HG03521 (cell line): ENCODE measurements around the gene ITK.
"Not testable (repeated sequence)": the region's sequence is repeated elsewhere in the genome, so short reads cannot be mapped to it uniquely, and the experiment has no call there.

Experiments
- ATAC-seq: cut with Tn5 transposase; IDR thresholded peaks from one replicate; pipeline ENCODE4 v1.9.1; 2021; ENCODE audit warnings: mild to moderate bottlenecking, moderate library complexity; ENCODE audit not compliant: unreplicated experiment

The ITK gene

GRCh38 chr5:157244704-157245103 is 64.1 kb downstream of the ITK start:
- ATAC-seq, result not testable (repeated sequence)

GRCh38 chr5:157245476-157245875 is 64.8 kb downstream of the ITK start:
- no peak for ATAC-seq

- no peak for ATAC-seq
Observed at GRCh38 chr5:157245886-157246285, 65.2 kb downstream of the ITK start.

- no peak for ATAC-seq
Observed at GRCh38 chr5:157247267-157247666, 66.6 kb downstream of the ITK start.

GRCh38 chr5:157248821-157249470 is 68.3 kb downstream of the ITK start:
- ATAC-seq, result no peak

GRCh38 chr5:157252711-157253465 is 72.2 kb downstream of the ITK start:
- peak; percentile 94 for ATAC-seq

- ATAC-seq, result no peak
Observed at GRCh38 chr5:157253547-157253946, 72.9 kb downstream of the ITK start.

GRCh38 chr5:157258450-157258849 is 77.8 kb downstream of the ITK start:
- no peak for ATAC-seq

- no peak for ATAC-seq
Observed at GRCh38 chr5:157259699-157260098, 79.1 kb downstream of the ITK start.

- no peak for ATAC-seq
Observed at GRCh38 chr5:157263496-157264090, 83.0 kb downstream of the ITK start.

GRCh38 chr5:157265714-157266285 is 85.2 kb downstream of the ITK start, which contains the start of gene CYFIP2:
Gene CYFIP2, plus strand, starts transcription at chr5:157266123. Its CDS starts 19,239 bp downstream, at chr5:157285362.
- ATAC-seq, result peak; percentile 87

- peak; percentile 47 for ATAC-seq
Observed at GRCh38 chr5:157266286-157267007, 85.8 kb downstream of the ITK start.

GRCh38 chr5:157267025-157267424 is 86.4 kb downstream of the ITK start:
- no peak for ATAC-seq

- ATAC-seq, result no peak
Observed at GRCh38 chr5:157267761-157268480, 87.3 kb downstream of the ITK start.

GRCh38 chr5:157269165-157269671 is 88.6 kb downstream of the ITK start:
- ATAC-seq, result no peak

- ATAC-seq, result no peak
Observed at GRCh38 chr5:157269761-157270272, 89.2 kb downstream of the ITK start.

GRCh38 chr5:157270771-157271170 is 90.1 kb downstream of the ITK start:
- no peak for ATAC-seq

- peak; percentile 85 for ATAC-seq
Observed at GRCh38 chr5:157271740-157272271, 91.2 kb downstream of the ITK start.

- peak; percentile 35 for ATAC-seq
Observed at GRCh38 chr5:157273131-157273556, 92.5 kb downstream of the ITK start.

GRCh38 chr5:157275403-157275802 is 94.8 kb downstream of the ITK start:
- ATAC-seq, result no peak
